MM.1S (cell line): Measurements from ENCODE around the gene NHLH2.

Experiments
- DNase-seq: peaks from one replicate; pipeline ENCODE4 v3.0.0-alpha.2; 2015
- H2AFZ ChIP-seq: fragments of 300-600 bp; sonication (generic); 2 replicates; pipeline ENCODE4 v1.6.0; 2016; ENCODE audit warnings: antibody characterized with exemption, low read length
- H3F3A ChIP-seq: fragments of 300-600 bp; sonication (generic); 2 replicates; pipeline ENCODE4 v1.6.1; 2016; ENCODE audit warnings: mild to moderate bottlenecking, antibody characterized with exemption, low read length, moderate library complexity, mixed read lengths; ENCODE audit not compliant: insufficient read depth
- H3K27ac ChIP-seq: fragments of 300-600 bp; sonication (generic); 2 replicates; pipeline ENCODE4 v1.5.1; 2016; ENCODE audit warnings: mild to moderate bottlenecking, low read length
- H3K27me3 ChIP-seq: fragments of 300-600 bp; sonication (generic); replicated peaks from 2 replicates; pipeline ENCODE4 v1.6.0; 2016; ENCODE audit warnings: low read length; ENCODE audit not compliant: insufficient read depth
- H3K36me3 ChIP-seq: fragments of 300-600 bp; sonication (generic); replicated peaks from 2 replicates; pipeline ENCODE4 v1.6.1; 2016; ENCODE audit warnings: mild to moderate bottlenecking, low read length, mixed read lengths; ENCODE audit not compliant: insufficient read depth
- H3K4me1 ChIP-seq: fragments of 300-600 bp; sonication (generic); 2 replicates; pipeline ENCODE4 v1.6.1; 2016; ENCODE audit warnings: low read length, mixed read lengths
- H3K4me2 ChIP-seq: fragments of 300-600 bp; sonication (generic); 2 replicates; pipeline ENCODE4 v1.6.0; 2016; ENCODE audit warnings: low read depth, low read length
- H3K4me3 ChIP-seq: fragments of 300-600 bp; sonication (generic); 2 replicates; pipeline ENCODE4 v1.5.1; 2016; ENCODE audit warnings: low read length, mixed read lengths
- H3K79me2 ChIP-seq: fragments of 300-600 bp; sonication (generic); 2 replicates; pipeline ENCODE4 v1.6.1; 2016; ENCODE audit warnings: mixed run types, low read length, mixed read lengths
- H3K9ac ChIP-seq: fragments of 300-600 bp; sonication (generic); 2 replicates; pipeline ENCODE4 v1.6.1; 2016; ENCODE audit warnings: low read length, mixed read lengths
- H3K9me2 ChIP-seq: fragments of 300-600 bp; sonication (generic); replicated peaks from 2 replicates; pipeline ENCODE4 v1.6.1; 2016; ENCODE audit warnings: mild to moderate bottlenecking, low read length, mixed read lengths; ENCODE audit not compliant: insufficient read depth
- H3K9me3 ChIP-seq: fragments of 300-600 bp; sonication (generic); replicated peaks from 2 replicates; pipeline ENCODE4 v1.6.1; 2016; ENCODE audit warnings: mild to moderate bottlenecking, low read length, mixed read lengths; ENCODE audit not compliant: insufficient read depth
- H4K20me1 ChIP-seq: fragments of 300-600 bp; sonication (generic); 2 replicates; pipeline ENCODE4 v1.6.1; 2016; ENCODE audit warnings: mild to moderate bottlenecking, low read length, moderate library complexity, mixed read lengths; ENCODE audit not compliant: insufficient read depth
- CTCF ChIP-seq: fragments of 300-600 bp; sonication (generic); IDR thresholded peaks from 2 replicates; pipeline ENCODE4 v1.5.1; 2016; ENCODE audit warnings: antibody characterized with exemption, low read length, mixed read lengths
- EZH2 ChIP-seq: fragments of 300-600 bp; sonication (generic); optimal IDR thresholded peaks from 2 replicates; pipeline ENCODE3; 2017; ENCODE audit warnings: low read depth, mild to moderate bottlenecking, antibody characterized with exemption, low read length, mixed read lengths
- EZH2phosphoT487 ChIP-seq: fragments of 300-600 bp; sonication (generic); IDR thresholded peaks from 2 replicates; pipeline ENCODE4 v1.6.1; 2018; ENCODE audit warnings: antibody characterized with exemption, low read length

The NHLH2 gene

GRCh38 chr1:115814685-115815398, 26.1 kb downstream of the NHLH2 start:
- H3K36me3 ChIP-seq = no peaks in the 10 kb centered on the region
- H4K20me1 ChIP-seq = no peaks in the 10 kb centered on the region
- no peaks in the 10 kb centered on the region for H3K79me2 ChIP-seq
- TF ChIP-seq CTCF (no peak), EZH2phosphoT487 (no peak)
- H3K9me2 ChIP-seq = no peaks in the 10 kb centered on the region
- H3K27me3 ChIP-seq = no peaks in the 10 kb centered on the region
- H3K4me3 ChIP-seq = no peak overlapping the region
- no peak overlapping the region for H3K9ac ChIP-seq
- H3K4me2 ChIP-seq = no peak overlapping the region
- no peaks in the 10 kb centered on the region for H3K9me3 ChIP-seq
- no peak for DNase-seq
- H3K4me1 ChIP-seq = no peaks in the 10 kb centered on the region
- no peak overlapping the region for H3K27ac ChIP-seq
- no peak overlapping the region for H2AFZ ChIP-seq
- H3F3A ChIP-seq = no peaks in the 10 kb centered on the region

GRCh38 chr1:115813727-115814126, 27.2 kb downstream of the NHLH2 start:
- no peak overlapping the region for H3K9ac ChIP-seq
- H3K4me3 ChIP-seq = no peak overlapping the region
- H3K9me2 ChIP-seq = no peaks in the 10 kb centered on the region
- DNase-seq = no peak
- no peaks in the 10 kb centered on the region for H3K36me3 ChIP-seq
- H3K4me1 ChIP-seq = no peaks in the 10 kb centered on the region
- H3K9me3 ChIP-seq = no peaks in the 10 kb centered on the region
- H3K27ac ChIP-seq = no peak overlapping the region
- no peak for TF ChIP-seq EZH2
- no peak for TF ChIP-seq CTCF
- TF ChIP-seq EZH2phosphoT487 = no peak
- no peaks in the 10 kb centered on the region for H3K27me3 ChIP-seq
- no peaks in the 10 kb centered on the region for H4K20me1 ChIP-seq
- H3F3A ChIP-seq = no peaks in the 10 kb centered on the region
- no peak overlapping the region for H2AFZ ChIP-seq
- H3K79me2 ChIP-seq = no peaks in the 10 kb centered on the region
- no peak overlapping the region for H3K4me2 ChIP-seq

GRCh38 chr1:115811140-115811828, 29.6 kb downstream of the NHLH2 start:
- no peaks in the 10 kb centered on the region for H4K20me1 ChIP-seq
- TF ChIP-seq EZH2phosphoT487 (no peak), EZH2 (no peak)
- DNase-seq = no peak
- no peaks in the 10 kb centered on the region for H3K9me2 ChIP-seq
- H3K4me2 ChIP-seq = no peak overlapping the region
- H3K27me3 ChIP-seq = no peaks in the 10 kb centered on the region
- no peak overlapping the region for H2AFZ ChIP-seq
- H3K4me1 ChIP-seq = no peaks in the 10 kb centered on the region
- H3K9me3 ChIP-seq = no peaks in the 10 kb centered on the region
- H3K4me3 ChIP-seq = no peak overlapping the region
- H3K36me3 ChIP-seq = no peaks in the 10 kb centered on the region
- H3K9ac ChIP-seq = no peak overlapping the region
- H3F3A ChIP-seq = no peaks in the 10 kb centered on the region
- H3K27ac ChIP-seq = no peak overlapping the region
- no peaks in the 10 kb centered on the region for H3K79me2 ChIP-seq

- H3K9ac ChIP-seq = no peak overlapping the region
- no peaks in the 10 kb centered on the region for H3K79me2 ChIP-seq
- H3K4me2 ChIP-seq = no peak overlapping the region
- H3K4me3 ChIP-seq = no peak overlapping the region
- no peak overlapping the region for H3K27ac ChIP-seq
- no peaks in the 10 kb centered on the region for H3K4me1 ChIP-seq
- no peaks in the 10 kb centered on the region for H3F3A ChIP-seq
- no peaks in the 10 kb centered on the region for H3K36me3 ChIP-seq
- H3K9me3 ChIP-seq = no peaks in the 10 kb centered on the region
- H4K20me1 ChIP-seq = no peaks in the 10 kb centered on the region
- H2AFZ ChIP-seq = no peak overlapping the region
- no peak for DNase-seq
- no peaks in the 10 kb centered on the region for H3K27me3 ChIP-seq
- no peaks in the 10 kb centered on the region for H3K9me2 ChIP-seq
- TF ChIP-seq EZH2 = no peak
- TF ChIP-seq EZH2phosphoT487 = no peak
- TF ChIP-seq CTCF = no peak
Observed at GRCh38 chr1:115810609-115811008, 30.3 kb downstream of the NHLH2 start.
